Right ventricle myocardium inferior (tissue), 1 donor: ENCODE measurements around the gene FAM83G. TPM values are rescaled to one million over a fixed set of nuclear protein-coding genes. Genes with fewer than 3 reads are reported as not detected.
"Not testable (repeated sequence)": the region's sequence is repeated elsewhere in the genome, so short reads cannot be mapped to it uniquely, and the experiment has no call there.

ENCODE experiments used
- ATAC-seq: fragments of 200-7000 bp; cut with Tn5 transposase; one replicate; pipeline ENCODE4 v1.9.1; 2020; ENCODE audit warnings: mild to moderate bottlenecking, moderate library complexity
- DNase-seq: peaks from one replicate; pipeline ENCODE4 v3.0.0; 2021; ENCODE audit errors: missing footprints
- intact Hi-C: fragments of 100-400 bp; cut with DNase I; formaldehyde crosslinking; loops from one replicate; pipeline ENCODE4 v1.11.0; 2022
- total RNA-seq: library from RNA; stranded (reverse); fragmentation: NEBNext Ultra II Directional; extraction: Animal tissue kit (Norgen Biotek cat#: 25700); gene quantifications from one replicate; pipeline ENCODE4 v1.2.1, GENCODE V29; 2021
- donor health status: DM: no; HTN: yes; CAD: no; lungs with severe emphysema.

The FAM83G gene
- total RNA-seq, 1 donor from 2014 or later = 2.7 TPM

DNA sequence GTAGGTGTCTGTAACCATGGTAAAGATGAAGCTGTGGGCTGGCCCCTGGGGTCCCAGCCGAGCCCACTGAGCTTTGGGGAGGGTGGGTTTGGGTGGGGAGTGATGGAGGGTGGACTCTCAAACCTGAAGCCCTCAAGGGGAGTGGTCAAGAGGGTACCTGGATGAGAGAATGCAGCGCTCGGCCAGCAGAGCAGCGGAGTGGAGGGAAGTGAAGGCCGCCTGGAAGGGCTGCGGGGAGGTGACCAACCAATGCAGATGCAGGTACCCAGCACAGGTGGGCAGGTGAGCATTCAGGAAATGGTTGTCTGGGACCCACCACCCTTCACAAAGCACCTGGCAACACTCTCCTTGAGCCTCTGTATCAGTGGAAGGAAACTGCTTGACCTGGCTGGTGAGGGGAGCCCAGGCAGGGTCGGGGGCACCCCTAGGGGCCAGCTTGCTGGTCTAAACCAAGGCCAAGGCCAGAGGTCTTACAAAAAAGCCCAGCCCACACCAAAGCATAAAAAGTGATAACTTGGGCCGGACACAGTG, 56.0 kb downstream of the FAM83G start:
- ATAC-seq (no peak), DNase-seq (no peak)
- intact Hi-C loops = no loop called here

DNA sequence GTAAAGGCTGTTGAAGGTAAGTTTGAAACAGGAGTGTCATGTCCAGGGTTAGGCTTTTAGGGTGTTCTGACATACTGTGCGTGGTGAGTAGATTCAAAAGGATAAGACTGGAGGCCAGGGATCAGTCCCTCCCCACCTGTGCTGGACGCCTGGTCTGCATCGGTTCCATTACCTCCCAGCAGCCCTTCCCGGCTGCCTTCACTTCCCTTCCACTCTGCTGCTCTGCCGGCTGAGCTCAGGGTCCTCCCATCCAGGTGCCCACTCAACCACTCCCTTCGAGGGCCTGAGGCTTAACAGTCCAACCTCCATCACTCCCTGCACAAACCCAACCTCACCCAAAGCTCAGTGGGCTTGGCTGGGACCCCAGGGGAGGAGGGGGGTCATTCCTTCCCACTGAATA, 56.7 kb downstream of the FAM83G start:
- intact Hi-C loops = no loop called here
- DNase-seq = no peak
- no peak for ATAC-seq

DNA sequence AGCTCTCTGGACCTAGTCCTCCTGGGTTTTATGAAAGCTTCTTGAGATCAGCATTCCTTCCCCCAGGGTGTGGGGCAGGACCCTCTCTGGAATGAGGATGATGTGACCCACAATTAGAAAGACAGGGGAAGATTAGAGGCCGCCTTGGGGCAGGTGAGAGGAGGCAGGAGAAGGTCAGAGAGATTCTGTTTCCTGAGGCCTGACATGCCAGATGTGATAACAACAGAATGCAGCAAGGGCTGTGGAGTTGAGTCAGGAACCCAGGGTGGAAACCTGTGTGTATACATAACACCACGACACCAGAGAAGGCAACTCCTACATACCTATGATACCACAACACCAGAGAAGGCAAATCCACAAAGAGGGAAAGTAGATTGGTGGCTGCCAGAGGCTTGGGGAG, 58.0 kb downstream of the FAM83G start:
- no peak for DNase-seq
- no peak for ATAC-seq
- intact Hi-C loops = no loop called here

DNA sequence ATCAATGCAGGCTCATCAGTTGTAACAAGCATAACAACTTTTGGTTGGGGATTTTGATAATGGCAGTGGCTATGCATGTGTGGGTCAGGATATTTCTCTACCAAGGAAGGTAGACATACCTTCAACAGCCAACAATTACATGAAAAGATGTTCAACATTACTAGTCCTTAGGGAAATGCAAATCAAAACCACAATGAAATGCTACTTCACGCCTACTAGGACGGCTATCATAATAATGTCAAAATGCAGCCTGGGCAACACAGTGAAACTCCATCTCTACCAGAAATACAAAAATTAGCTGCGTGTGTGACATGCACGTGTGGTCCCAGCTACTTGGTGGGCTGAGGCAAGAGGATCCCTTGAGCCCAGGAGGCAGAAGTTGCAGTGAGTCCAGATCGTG, 59.9 kb downstream of the FAM83G start:
- no peak for DNase-seq
- no peak for ATAC-seq
- intact Hi-C loops = no loop called here

DNA sequence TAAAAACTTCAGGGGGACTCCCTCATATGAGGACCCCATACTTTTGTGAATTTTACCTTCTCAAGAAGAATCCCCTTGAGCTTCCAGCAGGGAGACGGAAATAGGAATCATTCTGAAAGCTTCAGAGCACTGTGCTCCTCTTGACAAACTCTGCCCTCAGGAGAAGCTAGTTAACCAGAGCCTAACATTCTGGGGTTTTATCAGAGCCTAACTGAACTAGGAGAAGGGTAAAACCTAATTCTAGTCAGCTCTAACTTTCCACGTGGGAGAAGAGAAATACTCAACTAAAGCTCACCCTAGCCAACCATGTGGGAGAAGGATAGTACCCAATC, 65.9 kb downstream of the FAM83G start:
- intact Hi-C loops = no loop called here
- no peak for ATAC-seq
- DNase-seq = no peak

DNA sequence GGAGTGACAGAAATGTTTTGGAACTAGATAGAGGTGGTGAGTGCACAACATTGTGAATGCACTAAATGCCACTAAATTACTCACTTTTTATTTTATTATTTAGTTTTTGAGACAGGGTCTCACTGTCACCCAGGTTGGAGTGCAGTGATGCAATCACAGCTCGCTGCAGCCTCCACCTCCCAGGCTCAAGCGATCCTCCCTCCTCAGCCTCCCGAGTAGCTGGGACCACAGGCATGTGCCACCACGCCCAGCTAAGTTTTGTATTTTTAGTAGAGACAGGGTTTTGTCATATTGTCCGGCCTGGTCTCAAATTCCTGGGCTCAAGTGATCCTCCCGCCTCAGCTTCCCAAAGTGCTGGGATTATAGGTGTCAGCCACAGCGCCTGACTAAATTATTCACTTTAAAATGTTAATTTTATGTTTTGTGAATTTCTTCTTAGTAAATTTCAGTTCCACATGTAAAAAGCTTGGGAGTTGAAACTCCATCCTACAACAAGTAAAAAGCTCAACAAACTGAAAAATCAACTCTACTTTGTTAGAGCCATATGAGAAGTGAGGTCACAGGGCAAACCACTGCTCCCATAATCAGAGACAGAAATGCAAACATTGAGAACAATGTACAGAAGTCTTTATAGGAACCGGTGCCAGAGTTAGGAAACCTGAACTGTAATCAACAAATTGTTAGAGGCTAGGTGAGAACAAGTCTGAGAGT, 66.4 kb downstream of the FAM83G start:
- ATAC-seq (no peak), DNase-seq (no peak)
- intact Hi-C loops = no loop called here

DNA sequence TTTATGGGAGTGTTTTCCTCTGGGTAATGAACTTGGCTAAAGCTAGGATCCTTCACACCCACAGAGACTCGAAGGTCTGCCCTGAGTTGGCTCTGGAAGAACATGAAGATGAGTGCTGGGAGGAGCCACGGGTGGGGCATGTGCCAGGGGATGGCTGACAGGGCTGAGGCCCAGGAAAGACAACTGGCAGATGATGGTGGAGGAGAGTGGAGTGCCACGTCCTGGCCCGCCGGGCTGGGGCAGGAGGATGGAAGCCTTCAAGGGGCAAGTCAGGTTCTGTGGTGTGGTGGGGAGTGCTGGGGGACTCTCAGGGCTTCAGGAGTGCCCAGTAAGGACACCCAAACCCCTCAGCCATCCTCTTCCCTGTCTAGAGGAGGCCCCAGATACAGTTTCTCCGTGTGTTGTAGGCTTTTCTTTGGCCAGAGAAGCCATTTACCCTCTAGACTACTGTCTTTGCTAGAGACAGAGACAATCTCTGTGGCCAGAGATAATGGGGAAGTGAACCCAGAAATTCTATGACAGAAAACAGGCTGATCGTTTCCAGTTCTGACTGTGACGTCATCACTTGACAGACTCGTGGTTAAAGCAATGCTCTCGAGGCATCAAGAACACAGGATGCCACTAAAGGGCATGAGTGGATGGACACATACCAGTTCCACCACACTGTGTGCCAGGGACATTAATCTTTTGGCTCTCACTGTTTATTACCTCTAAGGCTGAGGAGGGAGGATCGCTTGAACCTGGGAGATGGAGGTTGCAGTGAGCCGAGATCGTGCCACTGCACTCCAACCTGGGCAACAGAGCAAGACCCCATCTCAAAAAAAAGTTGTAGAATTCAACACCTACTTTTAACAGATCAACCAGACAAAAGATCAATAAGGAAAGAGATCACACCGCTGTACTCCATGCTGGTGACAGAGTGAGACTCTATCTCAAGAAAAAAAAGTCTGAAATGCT, 71.2 kb downstream of the FAM83G start:
- intact Hi-C loops = no loop called here
- DNase-seq (no peak), ATAC-seq (no peak)

DNA sequence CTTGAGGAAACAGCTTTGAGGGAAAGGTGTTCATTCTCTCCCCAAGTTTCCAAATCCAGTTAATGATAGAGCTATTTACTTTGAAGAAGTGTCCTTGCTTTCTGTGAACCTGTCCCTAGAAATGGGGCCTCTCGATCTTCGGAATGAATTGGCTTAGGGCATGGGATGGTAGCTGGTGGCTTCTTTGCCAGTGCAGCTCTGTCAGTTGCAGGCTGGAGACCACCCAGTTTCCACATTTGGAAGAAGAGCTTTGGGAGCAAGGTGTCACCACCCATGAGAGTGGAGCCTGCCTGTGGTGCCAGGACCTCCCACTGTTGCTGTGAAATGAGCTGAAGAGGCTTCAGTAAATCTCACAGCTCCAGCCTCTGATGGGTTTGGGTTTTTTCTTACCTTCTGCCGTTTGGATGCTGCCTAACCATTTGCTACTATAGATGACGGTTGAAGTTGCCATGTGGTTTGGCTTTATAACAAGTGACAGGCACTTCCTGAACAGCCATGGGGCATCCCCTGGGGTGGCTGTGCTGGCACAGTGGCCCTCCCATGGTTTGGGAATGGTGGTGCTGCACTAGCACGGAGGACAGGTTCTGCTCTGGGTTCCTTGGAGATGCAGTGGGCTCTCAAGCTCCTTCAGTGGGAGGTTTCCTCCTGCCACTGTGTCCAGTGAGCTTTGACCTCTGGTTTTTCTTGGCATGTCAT, 72.1 kb downstream of the FAM83G start:
- DNase-seq (no peak), ATAC-seq (no peak)
- intact Hi-C loops = no loop called here

DNA sequence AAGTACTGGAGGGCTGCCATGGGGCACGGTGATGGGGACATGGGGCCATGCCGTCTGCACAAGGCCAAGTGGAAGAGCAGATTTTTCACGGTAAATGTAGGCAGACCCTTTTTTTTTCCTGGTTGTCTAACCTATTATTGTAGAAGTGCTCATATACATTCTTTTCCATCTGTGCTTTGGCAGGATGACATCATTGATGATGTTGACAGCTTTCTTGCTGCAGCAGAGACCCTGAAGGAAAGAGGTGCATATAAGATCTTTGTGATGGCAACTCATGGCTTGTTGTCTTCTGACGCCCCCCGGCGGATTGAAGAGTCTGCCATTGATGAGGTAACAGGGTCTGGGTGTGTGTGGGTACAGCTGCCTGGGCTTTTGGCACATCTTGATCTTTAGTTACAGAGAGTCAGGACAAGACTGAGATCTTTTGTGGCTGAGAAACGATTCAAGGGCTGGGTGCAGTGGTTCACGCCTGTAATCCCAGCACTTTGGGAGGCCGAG, 75.9 kb downstream of the FAM83G start:
- no peak for ATAC-seq
- intact Hi-C loops = no loop called here
- no peak for DNase-seq

DNA sequence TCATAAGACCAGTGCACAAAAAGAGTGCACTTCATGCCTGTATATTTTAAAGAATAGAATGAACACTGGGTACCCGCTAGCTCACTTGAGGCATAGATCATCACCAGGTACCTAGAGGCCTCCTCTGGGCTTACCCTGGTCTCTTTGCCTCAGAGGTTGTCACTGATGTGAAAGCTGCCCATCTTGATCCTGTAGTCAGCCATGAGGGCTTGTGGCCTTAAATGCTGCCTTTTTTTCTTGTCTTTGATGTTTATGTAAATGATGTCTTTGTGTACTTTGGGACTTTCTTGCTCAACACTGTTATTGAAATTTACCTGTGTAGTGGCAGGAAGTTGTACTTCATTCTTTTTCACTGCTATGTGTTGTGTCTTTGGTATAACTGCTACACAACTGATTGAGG, 79.4 kb downstream of the FAM83G start:
- no peak for ATAC-seq
- intact Hi-C loops = no loop called here
- DNase-seq = no peak

DNA sequence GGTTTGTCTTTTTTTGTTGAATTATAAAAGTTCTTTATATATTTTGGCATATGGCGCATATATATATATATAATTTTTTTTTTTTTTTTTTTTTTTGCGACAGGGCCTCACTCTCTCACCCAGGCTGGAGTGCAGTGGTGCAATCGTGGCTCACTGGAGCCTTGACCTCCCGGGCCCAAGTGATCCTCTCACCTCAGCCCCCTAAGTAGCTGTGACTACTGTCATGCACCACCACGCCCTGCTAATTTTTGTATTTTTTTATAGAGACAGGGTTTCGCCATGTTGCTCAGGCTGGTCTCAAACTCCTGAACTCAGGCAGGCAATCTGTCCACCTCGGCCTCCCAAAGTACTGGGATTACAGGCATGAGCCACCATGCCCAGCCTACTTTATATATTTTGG, 82.0 kb downstream of the FAM83G start:
- DNase-seq, intact Hi-C loops, ATAC-seq: not testable (repeated sequence)

DNA sequence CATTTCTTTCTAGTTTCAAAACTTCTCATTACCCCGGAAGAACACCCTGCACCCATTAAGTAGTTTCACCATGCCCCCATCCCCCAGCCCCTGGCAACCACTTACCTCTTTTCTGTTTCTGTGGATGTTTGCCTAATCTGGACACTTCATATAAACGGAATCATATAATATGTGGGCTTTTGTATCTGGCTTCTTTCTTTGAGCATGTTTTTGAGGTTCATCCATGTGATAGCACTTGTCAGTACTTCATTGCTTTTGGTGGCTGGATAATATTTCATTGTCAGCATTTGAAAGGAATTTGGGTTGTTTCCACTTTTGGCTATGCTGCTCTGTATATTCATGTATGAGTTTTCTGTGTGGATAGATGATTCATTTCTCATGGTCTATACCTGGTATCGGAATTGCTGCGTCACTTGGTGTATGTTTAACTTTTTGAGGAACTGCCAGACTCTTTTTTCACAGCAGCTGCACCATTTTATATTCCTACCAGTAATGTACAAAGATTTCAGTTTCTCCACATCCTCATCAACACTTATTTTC, 82.6 kb downstream of the FAM83G start:
- DNase-seq (no peak), ATAC-seq (no peak)
- intact Hi-C loops = no loop called here

DNA sequence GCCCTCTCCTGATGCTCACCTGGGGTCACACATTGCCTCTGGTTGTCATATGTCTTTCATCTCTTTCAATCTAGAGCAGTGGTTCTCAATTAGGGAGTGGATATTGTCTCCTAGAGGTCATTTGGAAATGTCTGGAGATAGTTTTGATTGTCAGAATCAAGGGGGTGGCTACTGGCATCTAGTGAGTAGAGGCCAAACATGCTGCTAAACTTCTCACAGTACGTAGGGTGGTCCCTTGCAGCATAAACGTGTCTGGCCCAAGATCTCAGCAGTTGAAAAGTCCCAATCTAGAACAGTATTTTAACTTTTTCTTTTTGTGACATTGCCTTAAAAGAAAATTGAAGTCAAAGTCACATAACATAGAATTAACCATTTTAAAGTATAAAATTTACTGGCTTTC, 83.1 kb downstream of the FAM83G start:
- no peak for ATAC-seq
- no peak for DNase-seq
- intact Hi-C loops = no loop called here

DNA sequence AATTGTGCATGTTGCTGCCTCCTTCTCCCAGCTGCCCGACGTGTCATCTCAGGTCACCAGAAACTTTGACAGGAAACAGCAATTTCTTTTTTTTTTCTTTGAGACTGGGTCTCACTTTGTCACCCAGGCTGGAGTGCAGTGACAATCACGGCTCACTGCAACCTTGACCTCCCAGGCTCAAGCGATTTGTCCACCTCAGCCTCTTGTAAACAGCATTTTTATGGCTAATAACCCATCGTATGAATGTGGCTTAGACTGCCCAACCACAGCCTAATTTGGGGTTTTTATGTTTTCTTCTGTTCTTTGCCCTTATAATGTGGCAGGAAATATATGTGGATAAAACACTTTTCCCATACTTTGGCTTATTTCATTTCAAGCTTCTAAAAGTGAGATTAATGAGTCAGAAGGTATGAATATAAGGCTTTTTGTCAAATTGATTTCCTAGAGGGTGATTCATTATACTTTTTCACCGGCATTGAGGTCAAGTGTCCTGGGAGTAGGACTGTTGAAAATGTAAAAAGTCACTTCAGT, 83.6 kb downstream of the FAM83G start:
- DNase-seq = no peak
- intact Hi-C loops = no loop called here
- ATAC-seq = no peak

DNA sequence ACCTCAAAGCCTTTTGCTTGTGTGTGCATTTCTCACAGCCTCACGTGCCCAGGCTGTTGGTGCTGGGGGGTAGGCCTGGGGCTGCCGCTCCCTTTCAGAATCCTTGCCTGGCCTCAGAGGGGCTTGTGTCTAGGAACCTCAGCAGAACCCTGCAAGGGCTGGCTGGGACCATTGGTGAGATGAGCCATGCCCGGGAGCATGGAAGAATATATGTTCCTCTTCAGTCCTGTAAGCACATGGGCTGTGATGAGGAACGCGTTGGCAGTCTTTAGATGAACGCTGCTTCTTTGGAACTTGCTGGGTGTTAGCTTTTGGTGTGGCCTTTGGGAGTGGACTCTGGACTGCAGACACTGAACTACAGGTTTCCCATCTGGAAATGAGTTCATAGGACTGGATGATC, 84.6 kb downstream of the FAM83G start:
- DNase-seq (no peak), ATAC-seq (no peak)
- intact Hi-C loops = no loop called here
